GM13977 (cell line): Measurements from ENCODE around the gene DCBLD2.

Experiments
- DNase-seq: peaks from one replicate; pipeline ENCODE4 v3.0.0; 2012; ENCODE audit warnings: low spot score
- in situ Hi-C: fragments of 300-500 bp; cut with MboI; formaldehyde crosslinking; loops from one replicate; pipeline ENCODE4 v1.12.0; 2022; ENCODE audit warnings: low sequenced_read_pairs, low pct_unique_long_range_greater_than_20kb, mixed read lengths, inconsistent platforms; ENCODE audit not compliant: unreplicated experiment
- TF ChIP-seq, protein P1 (sequence below): IDR thresholded peaks from 2 replicates; pipeline ENCODE4 v1.5.1; 2012; ENCODE audit warnings: mild to moderate bottlenecking, control low read depth; ENCODE audit not compliant: insufficient read depth; ENCODE audit errors: extremely low read depth, missing control alignments

Gene DCBLD2

DNA sequence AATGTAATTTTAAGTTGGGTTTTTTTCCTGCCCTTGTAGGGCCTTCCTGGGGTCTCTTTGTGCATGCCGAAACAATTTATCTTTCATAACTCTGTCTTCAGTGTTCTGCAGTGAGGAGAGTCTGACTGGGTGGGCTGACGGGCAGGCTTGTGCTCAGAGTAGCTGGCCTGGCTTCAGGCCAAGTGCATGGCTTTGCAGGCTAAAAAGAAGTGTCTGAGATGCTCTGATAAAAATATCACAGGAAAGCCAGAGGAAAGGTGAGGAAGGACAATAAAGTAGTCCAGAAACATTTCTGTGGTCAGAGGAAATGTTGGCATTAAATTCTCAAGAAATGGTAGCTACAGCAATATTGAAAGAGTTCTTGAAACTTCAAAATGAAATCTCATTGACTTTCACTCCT lies 112.8 kb downstream of the DCBLD2 start:
- TF ChIP-seq, protein P1, sequence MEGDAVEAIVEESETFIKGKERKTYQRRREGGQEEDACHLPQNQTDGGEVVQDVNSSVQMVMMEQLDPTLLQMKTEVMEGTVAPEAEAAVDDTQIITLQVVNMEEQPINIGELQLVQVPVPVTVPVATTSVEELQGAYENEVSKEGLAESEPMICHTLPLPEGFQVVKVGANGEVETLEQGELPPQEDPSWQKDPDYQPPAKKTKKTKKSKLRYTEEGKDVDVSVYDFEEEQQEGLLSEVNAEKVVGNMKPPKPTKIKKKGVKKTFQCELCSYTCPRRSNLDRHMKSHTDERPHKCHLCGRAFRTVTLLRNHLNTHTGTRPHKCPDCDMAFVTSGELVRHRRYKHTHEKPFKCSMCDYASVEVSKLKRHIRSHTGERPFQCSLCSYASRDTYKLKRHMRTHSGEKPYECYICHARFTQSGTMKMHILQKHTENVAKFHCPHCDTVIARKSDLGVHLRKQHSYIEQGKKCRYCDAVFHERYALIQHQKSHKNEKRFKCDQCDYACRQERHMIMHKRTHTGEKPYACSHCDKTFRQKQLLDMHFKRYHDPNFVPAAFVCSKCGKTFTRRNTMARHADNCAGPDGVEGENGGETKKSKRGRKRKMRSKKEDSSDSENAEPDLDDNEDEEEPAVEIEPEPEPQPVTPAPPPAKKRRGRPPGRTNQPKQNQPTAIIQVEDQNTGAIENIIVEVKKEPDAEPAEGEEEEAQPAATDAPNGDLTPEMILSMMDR: no peak
- in situ Hi-C loops: no loop called here
- DNase-seq: no peak

DNA sequence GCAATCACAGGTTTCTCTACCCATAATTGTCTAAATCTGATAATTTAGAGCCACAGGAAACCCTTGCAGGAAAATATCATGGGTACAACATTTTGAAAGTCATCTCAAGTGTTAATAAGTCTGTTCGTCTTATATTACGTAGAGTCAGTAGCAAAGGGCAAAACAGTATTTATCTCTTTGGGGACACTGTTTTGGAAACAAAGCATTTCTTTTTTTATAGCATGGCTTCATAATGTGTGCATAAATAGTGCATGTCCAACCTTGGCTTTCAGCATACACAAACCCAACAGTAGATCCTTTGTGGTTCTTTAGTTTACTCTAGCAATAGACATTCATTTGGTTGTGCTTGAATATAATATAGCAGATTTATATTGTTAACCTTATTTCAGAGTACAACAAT lies 114.3 kb downstream of the DCBLD2 start:
- in situ Hi-C loops: no loop called here
- no peak for DNase-seq
- TF ChIP-seq, protein P1: no peak

DNA sequence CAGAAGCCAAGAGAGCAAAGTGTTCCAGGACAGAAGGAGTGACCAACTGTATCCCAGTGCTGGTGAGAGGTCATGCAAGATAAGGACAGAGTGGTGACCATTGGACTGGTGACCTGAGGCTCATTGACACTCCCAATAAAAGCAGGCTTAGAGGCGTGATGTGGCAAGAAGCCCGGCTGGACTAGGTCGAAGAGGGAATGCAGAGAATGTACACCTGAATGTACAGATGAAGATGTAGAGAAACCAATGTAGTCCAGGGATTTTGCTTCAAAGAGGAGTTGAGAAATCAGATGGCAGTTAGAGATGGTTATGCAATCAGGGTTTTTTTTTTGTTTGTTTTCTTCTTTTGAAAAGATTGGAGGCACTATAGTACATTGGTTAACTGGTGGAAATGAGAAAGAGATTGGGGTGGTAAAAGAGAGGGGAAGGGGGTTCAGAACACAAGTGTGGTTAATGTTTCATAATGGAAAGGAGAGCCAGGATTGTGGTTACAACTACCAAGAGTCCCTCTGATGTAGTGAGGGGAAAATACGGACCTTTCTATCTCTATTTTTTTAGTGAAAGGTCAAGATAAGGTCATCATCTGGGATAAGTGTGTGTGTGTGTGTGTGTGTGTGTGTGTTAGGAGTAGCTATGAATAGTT lies 115.0 kb downstream of the DCBLD2 start:
- in situ Hi-C loops: no loop called here
- no peak for DNase-seq

DNA sequence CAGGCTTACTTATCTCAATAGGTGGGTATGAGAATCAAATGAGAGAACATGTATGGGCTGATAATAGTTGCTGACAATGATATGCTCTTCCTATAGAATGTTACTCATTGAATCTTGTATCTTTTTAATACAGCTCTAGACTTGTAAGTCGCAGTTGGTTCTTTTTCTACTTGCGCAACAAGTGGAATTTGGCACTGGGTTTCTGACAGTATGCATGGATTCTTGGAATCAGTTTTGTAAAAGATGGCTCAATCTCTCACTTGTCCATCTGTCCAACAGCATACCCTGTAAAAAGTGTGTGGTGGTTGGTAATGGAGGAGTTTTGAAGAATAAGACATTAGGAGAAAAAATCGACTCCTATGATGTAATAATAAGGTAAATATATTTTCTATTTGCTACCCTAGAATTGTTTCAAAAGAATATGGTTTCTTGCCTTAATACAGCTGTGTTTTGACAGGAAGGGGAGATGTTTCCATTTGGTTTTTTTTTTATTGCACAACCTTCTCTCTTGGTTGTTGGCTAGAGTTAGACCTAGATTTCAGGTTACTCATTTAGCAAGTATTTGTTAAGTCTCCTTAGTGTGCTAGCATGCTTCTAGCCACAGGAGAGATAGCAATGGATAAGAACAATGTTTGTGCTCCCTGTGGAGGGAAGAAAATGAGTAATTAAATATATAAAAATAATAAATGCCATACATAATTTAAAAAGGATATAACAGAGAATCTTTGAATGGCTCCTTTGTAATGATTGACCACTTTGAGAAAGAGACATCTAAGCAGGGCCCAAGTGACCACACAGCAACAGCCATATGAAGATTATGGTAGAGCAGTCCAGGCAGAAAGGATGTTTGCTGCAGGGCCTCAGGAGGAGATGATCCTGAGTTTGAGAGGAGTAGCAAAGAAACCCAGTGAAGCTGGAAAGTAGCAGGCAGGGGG lies 116.6 kb downstream of the DCBLD2 start:
- DNase-seq: no peak
- TF ChIP-seq, protein P1: no peak
- in situ Hi-C loops: no loop called here

More for the DNA sequence above, 115.0 kb downstream of the DCBLD2 start:
- TF ChIP-seq, protein P1: no peak

DNA sequence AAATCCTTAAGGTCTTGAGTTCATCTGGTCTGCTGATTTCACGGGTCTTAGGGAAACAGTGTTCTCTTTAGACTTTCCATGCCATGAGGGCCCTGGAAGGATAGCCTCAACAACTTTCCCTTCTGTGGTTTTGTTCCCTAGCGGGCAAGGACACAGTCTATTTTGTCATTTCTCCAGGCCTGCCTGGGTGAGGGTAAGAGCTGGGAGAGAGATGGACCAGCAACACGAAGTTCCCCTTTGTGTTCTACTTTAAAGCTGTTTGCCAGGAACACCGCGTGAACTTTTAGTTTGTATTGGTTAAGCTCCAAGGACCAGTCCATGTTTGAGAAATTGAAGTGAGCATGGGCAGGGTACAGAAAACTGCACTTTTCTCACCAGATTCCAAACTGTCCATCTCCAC lies 117.5 kb downstream of the DCBLD2 start:
- TF ChIP-seq, protein P1: no peak
- no peak for DNase-seq
- in situ Hi-C loops: no loop called here

DNA sequence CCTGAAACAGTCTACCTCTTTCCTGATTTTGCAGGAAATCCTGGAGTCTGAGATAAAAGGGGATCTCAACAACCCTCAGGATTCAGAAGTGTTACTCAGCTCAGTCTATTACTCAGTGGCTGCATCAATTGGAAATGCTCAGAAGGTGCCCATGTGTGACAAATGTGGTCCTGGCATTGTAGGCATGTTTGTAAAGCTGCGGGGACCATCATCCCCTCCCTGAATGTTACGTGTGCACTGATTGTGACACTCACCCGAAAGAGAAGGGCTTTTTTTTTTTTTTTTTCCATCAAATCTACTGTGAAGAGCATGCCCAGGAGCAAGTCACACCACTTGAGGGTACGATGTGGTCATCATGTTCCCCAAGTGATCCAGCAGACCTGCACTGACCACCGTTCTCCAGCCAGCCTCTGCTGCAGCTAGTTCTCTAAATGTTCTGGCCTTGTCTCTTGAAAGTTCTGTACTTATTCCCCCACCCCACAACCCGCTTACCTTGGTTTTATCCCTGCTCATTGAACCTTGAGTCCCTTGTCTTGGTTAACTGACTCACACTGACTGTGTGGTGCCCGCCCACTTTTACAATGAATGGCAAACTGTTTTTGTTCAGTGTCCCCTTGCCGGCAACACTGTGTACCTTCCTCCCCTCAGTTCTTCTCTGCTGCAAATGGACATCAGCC lies 118.5 kb downstream of the DCBLD2 start:
- in situ Hi-C loops: no loop called here
- DNase-seq: no peak
- TF ChIP-seq, protein P1: no peak
